Tibial artery (tissue), 4 donors: ENCODE measurements around the gene DYSF.

Experiments used
- DNase-seq, 2 donors: peaks; one replicate each; pipeline ENCODE4 v3.0.0-alpha.2; 2019
- H3K27ac ChIP-seq, 2 donors: fragments of 200-600 bp; sonication (generic) in 1 of 2; 1 replicate in 1 of 2; 2 replicates in 1 of 2; pipeline ENCODE4 v1.5.1; 2018 to 2019; ENCODE audit warnings: mild to moderate bottlenecking in 1 of 2
- H3K27me3 ChIP-seq, 2 donors: fragments of 200-600 bp; sonication (generic) in 1 of 2; one replicate each; pipeline versions ENCODE4 v1.5.1 to v1.6.0; 2016 to 2019
- H3K36me3 ChIP-seq, 3 donors: fragments of 200-600 bp; sonication (generic) in 2 of 3; one replicate each; pipeline ENCODE4 v1.5.1; 2016 to 2019; ENCODE audit warnings: mild to moderate bottlenecking in 2 of 3
- H3K4me1 ChIP-seq, 4 donors: fragments of 200-600 bp; sonication (generic) in 2 of 4; 1 replicate in 3 of 4; 2 replicates in 1 of 4; pipeline ENCODE4 v1.5.1; 2016 to 2019
- H3K4me3 ChIP-seq, 2 donors: fragments of 200-600 bp; sonication (generic) in 1 of 2; 1 replicate in 1 of 2; 2 replicates in 1 of 2; pipeline ENCODE4 v1.5.1; 2018 to 2019; ENCODE audit warnings: mild to moderate bottlenecking in 2 of 2
- H3K9me3 ChIP-seq, 3 donors: fragments of 200-600 bp; sonication (generic) in 1 of 3; one replicate each; pipeline ENCODE4 v1.5.1; 2016 to 2019
- CTCF ChIP-seq, 2 experiments: fragments of 200-600 bp in 1 of 2; fragments of 450-650 bp in 1 of 2; IDR thresholded peaks; one replicate each; pipeline ENCODE4 v1.5.1; 2017 to 2019; ENCODE audit warnings: antibody characterized with exemption in 2 of 2, mild to moderate bottlenecking in 1 of 2, moderate library complexity in 1 of 2
- intact Hi-C: fragments of 100-400 bp; cut with DNase I; formaldehyde crosslinking; loops from one replicate; pipeline ENCODE4 v1.15.0; 2023; ENCODE audit warnings: low total_unique reads

The DYSF gene

GRCh38 chr2:71702071-71702970, 249.0 kb downstream of the DYSF start:
- intact Hi-C loops: no loop called here
- H3K4me1 ChIP-seq: peaks cover 16 to 41% (median 28%) of the 10 kb centered on the region in 4 donors

GRCh38 chr2:71702971-71703898, 249.9 kb downstream of the DYSF start:
- DNase-seq: peak in 1 of 2 donors; percentile 56
- Histone ChIP-seq H3K27me3 (no peaks in the 10 kb centered on the region), H3K4me3 (no peak overlapping the region), H3K36me3 (no peaks in the 10 kb centered on the region), H3K9me3 (no peaks in the 10 kb centered on the region), H3K4me1 (peaks cover 16 to 37% (median 28%) of the 10 kb centered on the region in 4 donors), H3K27ac (no peak overlapping the region)
- TF ChIP-seq CTCF (IDR thresholded peaks at IDR 0.05): no peak
- intact Hi-C loops: no loop called here

More at GRCh38 chr2:71702071-71702970, 249.0 kb downstream of the DYSF start:
- no peaks in the 10 kb centered on the region for H3K27me3 ChIP-seq
- H3K36me3 ChIP-seq: no peaks in the 10 kb centered on the region
- H3K4me3 ChIP-seq: no peak overlapping the region
- H3K27ac ChIP-seq: peak overlapping the region; percentile 60 to 70
- TF ChIP-seq CTCF (IDR thresholded peaks at IDR 0.05): no peak
- no peaks in the 10 kb centered on the region for H3K9me3 ChIP-seq
- peak in 1 of 2 donors; percentile 54 for DNase-seq

GRCh38 chr2:71704131-71704561, 250.8 kb downstream of the DYSF start:
- Histone ChIP-seq H3K27ac (no peak overlapping the region), H3K4me1 (peaks cover 16 to 37% (median 28%) of the 10 kb centered on the region in 4 donors), H3K9me3 (no peaks in the 10 kb centered on the region), H3K27me3 (no peaks in the 10 kb centered on the region), H3K4me3 (no peak overlapping the region), H3K36me3 (no peaks in the 10 kb centered on the region)
- TF ChIP-seq CTCF (IDR thresholded peaks at IDR 0.05): no peak
- intact Hi-C loops: no loop called here
- peak in 1 of 2 donors; percentile 40 for DNase-seq

- Histone ChIP-seq H3K27me3 (no peaks in the 10 kb centered on the region), H3K27ac (no peak overlapping the region), H3K4me3 (no peak overlapping the region), H3K4me1 (peaks cover 16 to 36% (median 28%) of the 10 kb centered on the region in 4 donors), H3K9me3 (no peaks in the 10 kb centered on the region), H3K36me3 (no peaks in the 10 kb centered on the region)
- DNase-seq: no peak
- intact Hi-C loops: no loop called here
- TF ChIP-seq CTCF (IDR thresholded peaks at IDR 0.05): no peak
Observed at GRCh38 chr2:71704688-71705087, 251.3 kb downstream of the DYSF start.

GRCh38 chr2:71705171-71705960, 252.0 kb downstream of the DYSF start:
- intact Hi-C loops: no loop called here
- no peak overlapping the region for H3K27ac ChIP-seq

More at GRCh38 chr2:71705171-71705960, 252.0 kb downstream of the DYSF start:
- no peaks in the 10 kb centered on the region for H3K27me3 ChIP-seq
- H3K4me1 ChIP-seq: peaks cover 15 to 35% (median 22%) of the 10 kb centered on the region in 4 donors
- no peaks in the 10 kb centered on the region for H3K36me3 ChIP-seq
- DNase-seq: peak in 1 of 2 donors; percentile 56
- TF ChIP-seq CTCF (IDR thresholded peaks at IDR 0.05): no peak
- no peak overlapping the region for H3K4me3 ChIP-seq
- no peaks in the 10 kb centered on the region for H3K9me3 ChIP-seq
